AG09309 (cell line): Measurements from ENCODE around the gene SCP2.

Source experiments
- DNase-seq: peaks from one replicate; pipeline ENCODE4 v3.0.0-alpha.2; 2010; ENCODE audit warnings: low read depth
- H3K4me3 ChIP-seq: 2 replicates; pipeline ENCODE4 v1.5.1; 2011; ENCODE audit warnings: mild to moderate bottlenecking, low read depth, low read length, moderate library complexity; ENCODE audit not compliant: control insufficient read depth
- CTCF ChIP-seq: IDR thresholded peaks from 2 replicates; pipeline ENCODE4 v1.5.1; 2011; ENCODE audit warnings: mild to moderate bottlenecking, low read depth, low read length, inconsistent platforms; ENCODE audit not compliant: insufficient read depth, control insufficient read depth; ENCODE audit errors: missing control alignments

Gene SCP2

GRCh38 chr1:53065391-53065790 lies 138.3 kb downstream of the SCP2 start:
- no peak for TF ChIP-seq CTCF
- no peak for DNase-seq
- H3K4me3 ChIP-seq: no peak overlapping the region

GRCh38 chr1:53066488-53066887 lies 139.4 kb downstream of the SCP2 start:
- no peak for DNase-seq
- TF ChIP-seq CTCF: no peak
- no peak overlapping the region for H3K4me3 ChIP-seq

GRCh38 chr1:53066891-53067738 lies 140.0 kb downstream of the SCP2 start:
- DNase-seq: no peak
- H3K4me3 ChIP-seq: no peak overlapping the region
- no peak for TF ChIP-seq CTCF

GRCh38 chr1:53067886-53068285 lies 140.8 kb downstream of the SCP2 start:
- no peak overlapping the region for H3K4me3 ChIP-seq
- no peak for DNase-seq
- no peak for TF ChIP-seq CTCF

- no peak for DNase-seq
- H3K4me3 ChIP-seq: no peak overlapping the region
- no peak for TF ChIP-seq CTCF
These were observed 141.4 kb downstream of the SCP2 start for GRCh38 chr1:53068314-53069099.

- TF ChIP-seq CTCF: no peak
- no peak for DNase-seq
- H3K4me3 ChIP-seq: no peak overlapping the region
These were observed 142.2 kb downstream of the SCP2 start for GRCh38 chr1:53069265-53069662.
